ES-I3 (cell line): Measurements from ENCODE around the gene SYNDIG1.

ENCODE experiments used
- H3K36me3 ChIP-seq: 2 replicates; pipeline ENCODE4 v1.6.1; 2013; ENCODE audit warnings: mild to moderate bottlenecking, low read length, control low read depth, moderate library complexity; ENCODE audit not compliant: insufficient read depth
- H3K4me1 ChIP-seq: 2 replicates; pipeline ENCODE4 v1.6.1; 2013; ENCODE audit warnings: mild to moderate bottlenecking, control low read depth, low read length; ENCODE audit not compliant: insufficient read depth
- H3K9ac ChIP-seq: 2 replicates; pipeline ENCODE4 v1.6.1; 2013; ENCODE audit warnings: low read depth, mild to moderate bottlenecking, low read length, moderate library complexity
- H3K9me3 ChIP-seq: 2 replicates; pipeline ENCODE4 v1.6.1; 2013; ENCODE audit warnings: mild to moderate bottlenecking, low read length, moderate library complexity; ENCODE audit not compliant: control insufficient read depth, insufficient read depth

Gene SYNDIG1

DNA sequence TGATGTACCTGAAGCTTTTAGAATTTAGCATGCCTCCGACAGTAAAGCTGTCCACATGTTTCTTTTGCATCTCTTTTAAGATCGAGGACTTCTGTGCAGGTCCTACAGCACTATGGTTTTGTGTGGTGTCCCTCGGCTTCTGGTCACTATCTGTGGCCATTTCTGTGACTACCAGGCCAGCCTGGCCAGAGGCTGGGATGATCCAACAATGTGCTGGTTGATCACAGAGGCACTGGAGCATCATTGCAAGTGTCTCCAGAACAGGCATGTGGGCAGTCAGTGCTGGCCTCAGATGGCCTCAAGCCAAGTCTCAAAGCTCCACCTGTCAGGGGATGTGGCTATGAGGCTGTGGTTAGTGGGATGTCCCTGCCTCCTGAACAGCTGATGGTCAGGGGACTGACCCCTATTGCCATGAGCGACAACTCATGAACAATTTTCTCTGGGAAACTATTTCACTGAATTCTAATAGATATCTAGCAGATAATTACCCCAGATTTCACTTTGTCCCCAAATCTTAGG, 136.6 kb downstream of the SYNDIG1 start:
- no peak overlapping the region for H3K9ac ChIP-seq
- H3K4me1 ChIP-seq = no peaks in the 10 kb centered on the region
- H3K36me3 ChIP-seq = no peaks in the 10 kb centered on the region
- H3K9me3 ChIP-seq = no peaks in the 10 kb centered on the region; the same call in 1 of the 2 replicates

- Histone ChIP-seq H3K4me1 (no peaks in the 10 kb centered on the region), H3K9ac (no peak overlapping the region), H3K9me3 (no peaks in the 10 kb centered on the region), H3K36me3 (no peaks in the 10 kb centered on the region)
Observed at GRCh38 chr20:24607402-24607801, 138.0 kb downstream of the SYNDIG1 start.

- H3K9me3 ChIP-seq = no peaks in the 10 kb centered on the region
- no peaks in the 10 kb centered on the region for H3K4me1 ChIP-seq
- no peak overlapping the region for H3K9ac ChIP-seq
- H3K36me3 ChIP-seq = no peaks in the 10 kb centered on the region
Observed at GRCh38 chr20:24608926-24609667, 139.7 kb downstream of the SYNDIG1 start.

GRCh38 chr20:24609757-24610156, 140.3 kb downstream of the SYNDIG1 start:
- Histone ChIP-seq H3K4me1 (no peaks in the 10 kb centered on the region), H3K9ac (no peak overlapping the region), H3K36me3 (no peaks in the 10 kb centered on the region), H3K9me3 (no peaks in the 10 kb centered on the region)

DNA sequence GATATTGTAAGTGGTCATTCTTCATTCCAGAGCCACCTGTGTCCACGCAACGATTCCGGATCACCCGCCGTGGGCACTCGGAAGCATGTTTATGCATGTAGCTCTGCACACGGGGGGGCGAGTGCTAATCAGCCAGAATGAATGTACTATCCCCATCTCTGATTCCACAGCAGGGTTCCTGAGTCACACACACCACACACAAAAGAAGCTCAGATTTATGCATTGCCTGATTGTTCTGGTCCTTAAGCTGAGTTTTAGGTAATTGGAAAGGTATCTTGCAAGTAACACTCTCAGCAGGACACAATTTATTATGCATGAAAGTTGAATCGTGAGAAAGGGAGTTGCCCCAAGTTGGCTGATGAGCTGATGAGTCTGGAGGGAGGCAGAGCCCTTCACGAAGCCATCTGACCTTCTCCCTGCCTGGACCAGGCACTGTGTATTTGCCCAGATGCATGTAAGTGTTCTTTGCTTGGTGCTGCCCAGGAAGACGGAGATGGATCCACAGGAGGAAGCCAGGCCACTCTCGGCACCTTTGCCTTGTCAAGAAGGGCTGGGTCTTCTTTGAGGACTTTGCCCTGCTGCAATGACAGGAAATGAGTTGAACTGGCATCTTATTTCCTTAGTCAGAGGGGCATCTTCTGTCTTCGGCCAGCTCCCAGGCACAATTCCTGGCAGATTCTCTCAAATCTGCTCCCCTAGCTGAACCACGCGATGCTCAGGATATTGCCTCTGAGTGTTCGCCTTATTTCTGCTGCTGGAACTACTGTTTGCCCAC, 141.1 kb downstream of the SYNDIG1 start:
- Histone ChIP-seq H3K9ac (no peak overlapping the region), H3K4me1 (no peaks in the 10 kb centered on the region)

DNA sequence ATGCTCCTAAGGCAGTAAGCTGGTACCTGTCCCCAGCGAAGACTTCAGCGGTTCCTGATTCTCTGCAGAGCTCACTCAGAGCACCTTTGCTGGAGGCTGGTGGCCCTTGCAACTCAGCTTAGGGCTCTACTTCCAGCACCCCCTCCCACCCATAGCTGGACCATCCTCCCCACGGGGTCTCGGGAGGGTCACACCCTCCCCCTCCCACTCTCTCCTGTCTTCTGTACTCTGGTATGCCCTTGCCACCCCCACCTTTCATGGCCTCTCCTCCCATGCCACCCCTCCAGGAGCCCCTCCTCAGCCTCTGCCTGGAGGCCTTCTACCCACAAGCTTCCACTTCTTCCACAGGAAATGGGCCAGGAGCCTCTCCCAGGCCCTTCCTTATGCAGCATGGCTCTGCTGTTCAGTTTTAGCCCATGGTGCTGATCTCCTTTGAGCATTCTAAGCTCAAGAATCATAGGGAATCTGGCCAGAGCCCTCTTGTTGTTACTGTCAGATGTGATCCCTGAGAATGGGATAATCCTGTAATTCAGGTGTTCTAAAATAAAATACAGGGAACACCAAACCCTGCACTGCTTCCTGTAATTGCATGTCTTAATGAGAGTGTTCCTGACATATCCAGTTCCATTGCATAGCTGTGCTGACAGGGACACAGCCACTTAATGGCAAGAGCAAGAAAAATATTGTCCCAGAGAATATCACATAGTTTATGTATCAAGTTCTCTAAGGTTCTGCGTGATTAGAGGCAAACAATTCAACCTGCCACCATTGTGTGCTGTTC, 142.1 kb downstream of the SYNDIG1 start:
- no peaks in the 10 kb centered on the region for H3K4me1 ChIP-seq
- no peaks in the 10 kb centered on the region for H3K9me3 ChIP-seq

More for the DNA sequence above, 141.1 kb downstream of the SYNDIG1 start:
- Histone ChIP-seq H3K9me3 (no peaks in the 10 kb centered on the region), H3K36me3 (no peaks in the 10 kb centered on the region)

GRCh38 chr20:24612799-24613775, 143.7 kb downstream of the SYNDIG1 start:
- no peaks in the 10 kb centered on the region for H3K4me1 ChIP-seq
- H3K9ac ChIP-seq = no peak overlapping the region
- H3K9me3 ChIP-seq = no peaks in the 10 kb centered on the region
- H3K36me3 ChIP-seq = no peaks in the 10 kb centered on the region

More for the DNA sequence above, 142.1 kb downstream of the SYNDIG1 start:
- no peaks in the 10 kb centered on the region for H3K36me3 ChIP-seq
- no peak overlapping the region for H3K9ac ChIP-seq

DNA sequence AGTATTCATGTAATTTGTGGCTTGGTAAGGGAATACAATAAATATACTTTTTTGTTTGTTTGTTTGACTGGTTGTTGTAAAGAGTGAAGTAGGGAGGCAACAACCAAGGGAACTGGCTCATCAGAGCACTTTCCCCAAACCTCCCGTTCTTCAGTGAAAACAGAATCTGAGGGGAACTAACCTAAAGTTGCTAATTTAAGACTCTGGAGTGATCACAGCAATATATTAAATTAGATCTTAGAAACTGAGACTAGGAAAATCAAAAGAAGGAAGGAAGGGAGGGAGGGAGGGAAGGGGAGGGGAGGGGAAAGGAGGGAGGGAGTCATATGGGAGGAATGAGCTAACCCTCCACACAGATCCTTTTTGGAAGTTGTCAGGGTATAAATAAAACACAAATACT, 144.9 kb downstream of the SYNDIG1 start:
- H3K9ac ChIP-seq = no peak overlapping the region
- no peaks in the 10 kb centered on the region for H3K4me1 ChIP-seq
- no peaks in the 10 kb centered on the region for H3K9me3 ChIP-seq
- no peaks in the 10 kb centered on the region for H3K36me3 ChIP-seq

- Histone ChIP-seq H3K9ac (no peak overlapping the region), H3K36me3 (no peaks in the 10 kb centered on the region), H3K4me1 (no peaks in the 10 kb centered on the region), H3K9me3 (no peaks in the 10 kb centered on the region)
Observed at GRCh38 chr20:24615353-24615752, 145.9 kb downstream of the SYNDIG1 start.

GRCh38 chr20:24616258-24617079, 147.0 kb downstream of the SYNDIG1 start:
- no peak overlapping the region for H3K9ac ChIP-seq
- H3K36me3 ChIP-seq = no peaks in the 10 kb centered on the region
- H3K4me1 ChIP-seq = no peaks in the 10 kb centered on the region
- H3K9me3 ChIP-seq = no peaks in the 10 kb centered on the region

- Histone ChIP-seq H3K9me3 (no peaks in the 10 kb centered on the region), H3K36me3 (no peaks in the 10 kb centered on the region), H3K4me1 (no peaks in the 10 kb centered on the region), H3K9ac (no peak overlapping the region)
Observed at GRCh38 chr20:24617080-24617432, 147.6 kb downstream of the SYNDIG1 start.

DNA sequence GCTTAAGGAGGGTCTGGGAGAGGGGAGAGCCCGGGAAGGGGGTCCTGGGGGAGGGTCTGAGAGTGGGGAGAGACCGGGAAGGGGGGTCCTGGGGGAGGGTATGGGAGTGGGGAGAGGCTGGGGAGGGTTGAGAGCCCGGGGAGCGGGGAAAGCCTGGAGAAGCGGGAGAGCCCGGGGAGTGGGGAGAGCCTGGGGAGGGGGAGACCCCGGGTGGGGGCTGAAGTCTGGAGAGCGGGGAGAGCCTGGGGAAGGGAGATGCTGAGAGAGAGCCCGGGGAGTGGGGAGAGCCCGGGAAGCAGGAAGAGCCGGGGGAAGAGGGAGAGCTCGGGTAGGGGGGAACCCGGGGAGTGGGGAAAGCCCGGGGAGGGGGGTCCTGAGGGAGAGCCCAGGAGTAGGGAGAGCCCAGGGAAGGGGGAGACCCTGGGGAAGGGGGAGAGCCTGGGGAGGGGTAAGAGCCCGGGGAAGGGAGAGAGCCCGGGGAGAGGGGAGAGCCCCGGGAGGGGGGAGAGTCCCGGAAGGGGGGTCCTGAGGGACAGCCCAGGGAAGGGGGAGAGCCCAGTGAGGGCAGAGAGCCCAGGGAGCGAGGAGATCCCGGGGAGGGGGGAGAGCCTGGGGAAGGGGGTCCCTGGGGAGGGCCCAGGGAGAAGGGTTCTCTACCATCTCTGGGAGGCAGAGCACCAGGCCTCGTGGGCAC, 148.5 kb downstream of the SYNDIG1 start:
- no peak overlapping the region for H3K9ac ChIP-seq
- H3K4me1 ChIP-seq = no peaks in the 10 kb centered on the region
- no peaks in the 10 kb centered on the region for H3K9me3 ChIP-seq
- no peaks in the 10 kb centered on the region for H3K36me3 ChIP-seq
